BLaER1 (cell line): ENCODE data around the gene LUZP2.

Experiments
- H3K27ac ChIP-seq: shearing (Covaris generic); formaldehyde crosslinking; 2 replicates; pipeline ENCODE4 v1.8.1; 2022
- H3K27me3 ChIP-seq: shearing (Covaris generic); formaldehyde crosslinking; 2 replicates; pipeline ENCODE4 v1.8.1; 2022
- H3K36me3 ChIP-seq: shearing (Covaris generic); formaldehyde crosslinking; 2 replicates; pipeline ENCODE4 v1.8.1; 2022
- H3K4me1 ChIP-seq: shearing (Covaris generic); formaldehyde crosslinking; 2 replicates; pipeline ENCODE4 v1.8.1; 2022
- H3K4me2 ChIP-seq: shearing (Covaris generic); formaldehyde crosslinking; 2 replicates; pipeline ENCODE4 v1.8.1; 2022
- H3K4me3 ChIP-seq: shearing (Covaris generic); formaldehyde crosslinking; 2 replicates; pipeline ENCODE4 v1.8.1; 2022
- H3K9ac ChIP-seq: shearing (Covaris generic); formaldehyde crosslinking; 2 replicates; pipeline ENCODE4 v1.8.1; 2022
- H3K9me3 ChIP-seq: shearing (Covaris generic); formaldehyde crosslinking; 2 replicates; pipeline ENCODE4 v1.8.1; 2022
- H4K20me1 ChIP-seq: shearing (Covaris generic); formaldehyde crosslinking; 2 replicates; pipeline ENCODE4 v1.8.1; 2022
- Cebpa-rat ChIP-seq: shearing (Covaris generic); IDR thresholded peaks from 2 replicates; pipeline ENCODE4 v1.8.1; 2022

Gene LUZP2

GRCh38 chr11:24661331-24661730 lies 164.5 kb downstream of the LUZP2 start:
- H3K27me3 ChIP-seq: no peaks in the 10 kb centered on the region
- H3K4me2 ChIP-seq: no peak overlapping the region
- H4K20me1 ChIP-seq: no peaks in the 10 kb centered on the region
- H3K27ac ChIP-seq: no peak overlapping the region
- no peak overlapping the region for H3K4me3 ChIP-seq
- no peak overlapping the region for H3K9ac ChIP-seq
- H3K9me3 ChIP-seq: peaks cover 21% of the 10 kb centered on the region
- no peaks in the 10 kb centered on the region for H3K4me1 ChIP-seq
- H3K36me3 ChIP-seq: no peaks in the 10 kb centered on the region
- no peak for TF ChIP-seq Cebpa-rat

- H4K20me1 ChIP-seq: no peaks in the 10 kb centered on the region
- no peak overlapping the region for H3K4me3 ChIP-seq
- no peak overlapping the region for H3K27ac ChIP-seq
- H3K27me3 ChIP-seq: no peaks in the 10 kb centered on the region
- no peak for TF ChIP-seq Cebpa-rat
- no peak overlapping the region for H3K4me2 ChIP-seq
- no peak overlapping the region for H3K9ac ChIP-seq
- H3K9me3 ChIP-seq: peaks cover 21% of the 10 kb centered on the region
- no peaks in the 10 kb centered on the region for H3K36me3 ChIP-seq
- no peaks in the 10 kb centered on the region for H3K4me1 ChIP-seq
Measured at GRCh38 chr11:24664399-24664798, 167.5 kb downstream of the LUZP2 start.

GRCh38 chr11:24667353-24667968 lies 170.6 kb downstream of the LUZP2 start:
- H3K36me3 ChIP-seq: no peaks in the 10 kb centered on the region
- H3K9me3 ChIP-seq: peaks cover 21% of the 10 kb centered on the region
- H3K4me2 ChIP-seq: no peak overlapping the region
- H3K27me3 ChIP-seq: no peaks in the 10 kb centered on the region
- no peak overlapping the region for H3K4me3 ChIP-seq
- H3K4me1 ChIP-seq: no peaks in the 10 kb centered on the region
- TF ChIP-seq Cebpa-rat: no peak
- H4K20me1 ChIP-seq: no peaks in the 10 kb centered on the region
- H3K9ac ChIP-seq: no peak overlapping the region
- no peak overlapping the region for H3K27ac ChIP-seq

- Histone ChIP-seq H3K27ac (no peak overlapping the region), H3K4me1 (no peaks in the 10 kb centered on the region), H3K4me2 (no peak overlapping the region), H3K4me3 (no peak overlapping the region), H3K27me3 (no peaks in the 10 kb centered on the region), H3K9me3 (no peaks in the 10 kb centered on the region), H3K9ac (no peak overlapping the region), H4K20me1 (no peaks in the 10 kb centered on the region), H3K36me3 (no peaks in the 10 kb centered on the region)
- no peak for TF ChIP-seq Cebpa-rat
Measured at GRCh38 chr11:24678703-24679348, 182.0 kb downstream of the LUZP2 start.

- no peaks in the 10 kb centered on the region for H3K36me3 ChIP-seq
- no peaks in the 10 kb centered on the region for H3K9me3 ChIP-seq
- H3K4me1 ChIP-seq: no peaks in the 10 kb centered on the region
- no peak overlapping the region for H3K4me3 ChIP-seq
- no peaks in the 10 kb centered on the region for H4K20me1 ChIP-seq
- no peak overlapping the region for H3K27ac ChIP-seq
- no peak for TF ChIP-seq Cebpa-rat
- H3K9ac ChIP-seq: no peak overlapping the region
- no peak overlapping the region for H3K4me2 ChIP-seq
- no peaks in the 10 kb centered on the region for H3K27me3 ChIP-seq
Measured at GRCh38 chr11:24679821-24680351, 183.0 kb downstream of the LUZP2 start.

GRCh38 chr11:24683583-24683982 lies 186.7 kb downstream of the LUZP2 start:
- H4K20me1 ChIP-seq: no peaks in the 10 kb centered on the region
- H3K4me3 ChIP-seq: no peak overlapping the region
- H3K9me3 ChIP-seq: no peaks in the 10 kb centered on the region
- no peaks in the 10 kb centered on the region for H3K36me3 ChIP-seq
- no peaks in the 10 kb centered on the region for H3K27me3 ChIP-seq
- H3K4me1 ChIP-seq: peaks cover 8% of the 10 kb centered on the region; the same call in 1 of the 2 replicates
- TF ChIP-seq Cebpa-rat: no peak
- H3K4me2 ChIP-seq: no peak overlapping the region
- no peak overlapping the region for H3K27ac ChIP-seq
- H3K9ac ChIP-seq: no peak overlapping the region

GRCh38 chr11:24685821-24686220 lies 189.0 kb downstream of the LUZP2 start:
- H3K4me1 ChIP-seq: peaks cover 8% of the 10 kb centered on the region; the same call in 1 of the 2 replicates
- no peaks in the 10 kb centered on the region for H4K20me1 ChIP-seq
- no peaks in the 10 kb centered on the region for H3K27me3 ChIP-seq
- H3K4me3 ChIP-seq: no peak overlapping the region
- no peak for TF ChIP-seq Cebpa-rat
- no peak overlapping the region for H3K4me2 ChIP-seq
- H3K27ac ChIP-seq: no peak overlapping the region
- H3K9ac ChIP-seq: no peak overlapping the region
- no peaks in the 10 kb centered on the region for H3K36me3 ChIP-seq
- H3K9me3 ChIP-seq: no peaks in the 10 kb centered on the region

- Histone ChIP-seq H3K27ac (no peak overlapping the region), H3K4me3 (no peak overlapping the region), H3K36me3 (no peaks in the 10 kb centered on the region), H4K20me1 (no peaks in the 10 kb centered on the region), H3K4me2 (peak overlapping the region; percentile 22), H3K4me1 (peaks cover 8% of the 10 kb centered on the region; the same call in 1 of the 2 replicates), H3K9ac (no peak overlapping the region), H3K9me3 (no peaks in the 10 kb centered on the region), H3K27me3 (no peaks in the 10 kb centered on the region)
- TF ChIP-seq Cebpa-rat: no peak
Measured at GRCh38 chr11:24687531-24688147, 190.8 kb downstream of the LUZP2 start.

GRCh38 chr11:24688981-24689380 lies 192.1 kb downstream of the LUZP2 start:
- no peak overlapping the region for H3K4me2 ChIP-seq
- no peak for TF ChIP-seq Cebpa-rat
- no peaks in the 10 kb centered on the region for H3K27me3 ChIP-seq
- H4K20me1 ChIP-seq: no peaks in the 10 kb centered on the region
- H3K4me1 ChIP-seq: peaks cover 8% of the 10 kb centered on the region; the same call in 1 of the 2 replicates
- no peak overlapping the region for H3K4me3 ChIP-seq
- no peak overlapping the region for H3K9ac ChIP-seq
- H3K9me3 ChIP-seq: no peaks in the 10 kb centered on the region
- no peak overlapping the region for H3K27ac ChIP-seq
- H3K36me3 ChIP-seq: no peaks in the 10 kb centered on the region

GRCh38 chr11:24697522-24698111 lies 200.8 kb downstream of the LUZP2 start:
- no peaks in the 10 kb centered on the region for H4K20me1 ChIP-seq
- no peak overlapping the region for H3K9ac ChIP-seq
- H3K4me1 ChIP-seq: no peaks in the 10 kb centered on the region
- H3K4me3 ChIP-seq: no peak overlapping the region
- H3K27me3 ChIP-seq: no peaks in the 10 kb centered on the region
- no peak overlapping the region for H3K27ac ChIP-seq
- no peaks in the 10 kb centered on the region for H3K9me3 ChIP-seq
- TF ChIP-seq Cebpa-rat: no peak
- no peak overlapping the region for H3K4me2 ChIP-seq
- no peaks in the 10 kb centered on the region for H3K36me3 ChIP-seq
